PC-3 (cell line): ENCODE data around the gene FARS2. TPM values are rescaled to one million over a fixed set of nuclear protein-coding genes. Genes with fewer than 3 reads are reported as not detected.
"Not testable (repeated sequence)": the region's sequence is repeated elsewhere in the genome, so short reads cannot be mapped to it uniquely, and the experiment has no call there.

Experiments
- ATAC-seq: fragments of 200-7000 bp; cut with Tn5 transposase; 2 replicates; pipeline ENCODE4 v1.9.1; 2020; ENCODE audit warnings: mild to moderate bottlenecking, moderate library complexity
- BruUV-seq: library from RNA; stranded (reverse); fragments of 400-500 nt; replicated peaks from 2 replicates; lab custom pipeline; 2021; lab: Mats Ljungman, UMichigan
- CTCF ChIA-PET: fragments of 300-600 bp; sonication (Branson Sonifier 250); formaldehyde crosslinking; loops from one replicate; lab custom pipeline; 2022; ENCODE audit warnings: antibody characterized with exemption; lab: Charles Lee
- POLR2A ChIA-PET: fragments of 300-600 bp; sonication (Branson Sonifier 250); formaldehyde crosslinking; loops from one replicate; lab custom pipeline; 2022; ENCODE audit warnings: antibody characterized with exemption; ENCODE audit not compliant: unreplicated experiment; lab: Charles Lee
- DNase-seq: peaks from one replicate; pipeline ENCODE4 v3.0.0-alpha.2; 2015
- H2AFZ ChIP-seq: fragments of 300-600 bp; sonication (generic); 2 replicates; pipeline ENCODE4 v1.6.0; 2016; ENCODE audit warnings: antibody characterized with exemption, low read length
- H3F3A ChIP-seq: fragments of 300-600 bp; sonication (generic); one replicate; pipeline ENCODE4 v1.6.0; 2017; ENCODE audit warnings: antibody characterized with exemption, low read length, control low read depth, mild to moderate bottlenecking; ENCODE audit not compliant: unreplicated experiment
- H3K27ac ChIP-seq: fragments of 300-600 bp; sonication (generic); 2 replicates; pipeline ENCODE4 v1.5.1; 2016; ENCODE audit warnings: mild to moderate bottlenecking, low read length
- H3K27me3 ChIP-seq: fragments of 300-600 bp; sonication (generic); 2 replicates; pipeline ENCODE4 v1.6.1; 2016; ENCODE audit warnings: low read length, mixed read lengths
- H3K36me3 ChIP-seq: fragments of 300-600 bp; sonication (generic); 2 replicates; pipeline ENCODE4 v1.6.1; 2016; ENCODE audit warnings: low read depth, mixed run types, low read length, mixed read lengths
- H3K4me1 ChIP-seq: fragments of 300-600 bp; sonication (generic); 2 replicates; pipeline ENCODE4 v1.5.1; 2016; ENCODE audit warnings: low read length; ENCODE audit not compliant: insufficient read depth
- H3K4me2 ChIP-seq: fragments of 300-600 bp; sonication (generic); 2 replicates; pipeline ENCODE4 v1.6.0; 2016; ENCODE audit warnings: low read length
- H3K4me3 ChIP-seq: fragments of 300-600 bp; sonication (generic); 2 replicates; pipeline ENCODE4 v1.5.1; 2016; ENCODE audit warnings: mild to moderate bottlenecking, low read length, mixed read lengths
- H3K79me2 ChIP-seq: fragments of 300-600 bp; sonication (generic); 2 replicates; pipeline ENCODE4 v1.6.1; 2017; ENCODE audit warnings: low read length, mixed read lengths
- H3K9ac ChIP-seq: fragments of 300-600 bp; sonication (generic); 2 replicates; pipeline ENCODE4 v1.6.0; 2016; ENCODE audit warnings: mild to moderate bottlenecking, low read length
- H3K9me2 ChIP-seq: fragments of 300-600 bp; sonication (generic); replicated peaks from 2 replicates; pipeline ENCODE4 v1.6.1; 2016; ENCODE audit warnings: mixed run types, low read length, mixed read lengths
- H3K9me3 ChIP-seq: fragments of 300-600 bp; sonication (generic); 2 replicates; pipeline ENCODE4 v1.6.1; 2016; ENCODE audit warnings: low read length, mixed read lengths
- H4K20me1 ChIP-seq: fragments of 300-600 bp; sonication (generic); 2 replicates; pipeline ENCODE4 v1.6.1; 2016; ENCODE audit warnings: low read length, mixed read lengths
- EZH2 ChIP-seq: fragments of 300-600 bp; sonication (generic); IDR thresholded peaks from one replicate; pipeline ENCODE4 v1.6.1; 2017; ENCODE audit warnings: antibody characterized with exemption, mild to moderate bottlenecking, low read length; ENCODE audit not compliant: unreplicated experiment
- EZH2phosphoT487 ChIP-seq: fragments of 300-600 bp; sonication (generic); IDR thresholded peaks from 2 replicates; pipeline ENCODE4 v1.6.1; 2018; ENCODE audit warnings: mild to moderate bottlenecking, antibody characterized with exemption, low read length, borderline replicate concordance
- intact Hi-C: fragments of 100-400 bp; cut with micrococcal nuclease; formaldehyde crosslinking; loops from 2 replicates; pipeline ENCODE4 v1.9.0; 2023
- total RNA-seq: library from RNA; depleted of rRNA; stranded (reverse); fragments of >200 nt; gene quantifications from 2 replicates; pipeline ENCODE4 v1.2.3, GENCODE V29; 2014
- TF ChIP-seq, protein P1 (sequence below): fragments of 300-600 bp; sonication (generic); conservative IDR thresholded peaks from 2 replicates; pipeline ENCODE4 v1.5.1; 2017; ENCODE audit warnings: antibody characterized with exemption, low read depth, mild to moderate bottlenecking, low read length

FARS2 gene
- total RNA-seq, 1 experiment from 2014 or later = 23.0 TPM

DNA sequence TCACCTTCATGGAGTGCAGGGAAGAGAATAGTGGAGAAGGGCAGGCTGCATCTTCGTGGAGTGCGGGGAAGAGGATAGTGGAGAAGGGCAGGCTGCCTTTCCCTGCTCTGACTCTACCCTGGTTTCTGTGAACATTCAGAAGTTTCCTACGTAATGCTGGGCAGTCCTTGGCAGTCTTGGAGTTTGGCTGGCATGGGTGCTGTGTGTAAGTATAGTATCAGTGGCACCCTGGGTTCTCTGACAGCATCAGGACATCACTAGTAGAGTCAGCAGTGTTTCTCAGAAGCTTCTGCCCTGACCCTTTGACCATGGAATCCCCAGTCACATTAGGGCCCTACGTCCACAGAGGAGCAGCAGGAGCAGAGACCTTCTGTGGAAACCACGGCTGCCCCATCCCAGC is 392.5 kb downstream of the FARS2 start:
- Histone ChIP-seq H3K4me1 (no peaks in the 10 kb centered on the region), H4K20me1 (no peaks in the 10 kb centered on the region), H3K27me3 (no peaks in the 10 kb centered on the region), H3K9me2 (no peaks in the 10 kb centered on the region), H3F3A (no peaks in the 10 kb centered on the region), H3K36me3 (no peaks in the 10 kb centered on the region), H3K27ac (no peak overlapping the region), H3K4me2 (no peak overlapping the region), H3K4me3 (no peak overlapping the region), H2AFZ (no peak overlapping the region), H3K79me2 (no peaks in the 10 kb centered on the region), H3K9me3 (no peaks in the 10 kb centered on the region), H3K9ac (no peak overlapping the region)
- ChIA-PET CTCF (no interaction called here), POLR2A (no interaction called here)
- no peak for TF ChIP-seq EZH2phosphoT487
- TF ChIP-seq EZH2 = no peak
- TF ChIP-seq, protein P1, sequence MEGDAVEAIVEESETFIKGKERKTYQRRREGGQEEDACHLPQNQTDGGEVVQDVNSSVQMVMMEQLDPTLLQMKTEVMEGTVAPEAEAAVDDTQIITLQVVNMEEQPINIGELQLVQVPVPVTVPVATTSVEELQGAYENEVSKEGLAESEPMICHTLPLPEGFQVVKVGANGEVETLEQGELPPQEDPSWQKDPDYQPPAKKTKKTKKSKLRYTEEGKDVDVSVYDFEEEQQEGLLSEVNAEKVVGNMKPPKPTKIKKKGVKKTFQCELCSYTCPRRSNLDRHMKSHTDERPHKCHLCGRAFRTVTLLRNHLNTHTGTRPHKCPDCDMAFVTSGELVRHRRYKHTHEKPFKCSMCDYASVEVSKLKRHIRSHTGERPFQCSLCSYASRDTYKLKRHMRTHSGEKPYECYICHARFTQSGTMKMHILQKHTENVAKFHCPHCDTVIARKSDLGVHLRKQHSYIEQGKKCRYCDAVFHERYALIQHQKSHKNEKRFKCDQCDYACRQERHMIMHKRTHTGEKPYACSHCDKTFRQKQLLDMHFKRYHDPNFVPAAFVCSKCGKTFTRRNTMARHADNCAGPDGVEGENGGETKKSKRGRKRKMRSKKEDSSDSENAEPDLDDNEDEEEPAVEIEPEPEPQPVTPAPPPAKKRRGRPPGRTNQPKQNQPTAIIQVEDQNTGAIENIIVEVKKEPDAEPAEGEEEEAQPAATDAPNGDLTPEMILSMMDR = no peak
- no TSS peak for BruUV-seq
- ATAC-seq (no peak), DNase-seq (no peak)
- intact Hi-C loops = no loop called here

DNA sequence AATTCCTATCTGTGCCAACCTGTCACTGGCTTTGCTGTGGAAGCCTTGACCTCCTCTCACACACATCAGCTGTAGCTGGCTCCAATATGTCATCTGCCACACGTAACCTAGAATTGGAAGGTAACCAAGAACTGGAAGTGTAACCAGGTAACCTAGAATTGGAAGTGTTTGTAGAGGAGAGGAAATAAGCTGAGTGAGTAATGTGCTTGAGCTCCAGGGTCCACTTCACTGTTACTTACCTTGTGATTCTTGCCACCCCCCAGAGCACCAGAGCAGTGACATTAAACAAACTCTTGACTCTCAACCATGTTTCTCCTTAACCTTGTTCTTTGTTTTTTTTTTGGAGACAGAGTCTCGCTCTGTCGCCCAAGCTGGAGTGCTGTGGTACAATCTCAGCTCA is 394.9 kb downstream of the FARS2 start:
- H3F3A ChIP-seq = no peaks in the 10 kb centered on the region
- H3K9me2 ChIP-seq = no peaks in the 10 kb centered on the region
- DNase-seq = no peak
- no peak overlapping the region for H3K4me3 ChIP-seq
- TF ChIP-seq EZH2phosphoT487 (no peak), EZH2 (no peak)
- TF ChIP-seq, protein P1 = no peak
- H3K79me2 ChIP-seq = no peaks in the 10 kb centered on the region
- H4K20me1 ChIP-seq = no peaks in the 10 kb centered on the region
- no peaks in the 10 kb centered on the region for H3K36me3 ChIP-seq
- no peak overlapping the region for H2AFZ ChIP-seq
- H3K9me3 ChIP-seq = no peaks in the 10 kb centered on the region
- no peaks in the 10 kb centered on the region for H3K27me3 ChIP-seq
- H3K4me2 ChIP-seq = no peak overlapping the region
- no peaks in the 10 kb centered on the region for H3K4me1 ChIP-seq
- CTCF ChIA-PET = no interaction called here
- POLR2A ChIA-PET = interaction anchor here (0.6 kb wide), 1 partner anchor 235 kb away, joined by 4 read pairs; no protein-coding TSS in a partner anchor
- BruUV-seq = no TSS peak
- H3K9ac ChIP-seq = no peak overlapping the region
- H3K27ac ChIP-seq = no peak overlapping the region
- ATAC-seq = no peak
- intact Hi-C loops = no loop called here

DNA sequence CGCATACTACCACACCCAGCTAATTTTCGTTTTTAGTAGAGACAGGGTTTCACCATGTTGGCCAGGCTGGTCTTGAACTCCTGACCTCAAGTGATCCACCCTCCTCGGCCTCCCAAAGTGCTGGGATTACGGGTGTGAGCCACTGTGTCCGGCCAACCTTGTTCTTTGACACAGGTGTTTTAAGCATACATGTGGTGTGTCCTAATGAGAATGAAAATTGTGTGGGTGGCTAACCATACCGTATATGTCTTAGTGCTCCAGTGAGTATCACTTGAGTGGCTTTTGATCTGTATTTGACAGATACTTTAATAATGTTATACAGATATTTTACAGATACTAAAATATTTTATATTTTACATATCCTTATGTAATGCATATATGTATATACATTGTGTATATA is 395.4 kb downstream of the FARS2 start:
- DNase-seq, H3K9me3 ChIP-seq, H3K4me3 ChIP-seq, H3K9me2 ChIP-seq, BruUV-seq, H3K9ac ChIP-seq, ATAC-seq, CTCF ChIA-PET, H3F3A ChIP-seq, H3K27me3 ChIP-seq, H3K4me2 ChIP-seq, H3K79me2 ChIP-seq, H3K36me3 ChIP-seq, intact Hi-C loops, H3K4me1 ChIP-seq, H2AFZ ChIP-seq, H3K27ac ChIP-seq, H4K20me1 ChIP-seq: not testable (repeated sequence)
- POLR2A ChIA-PET = interaction anchor here (0.6 kb wide), 1 partner anchor 235 kb away, joined by 4 read pairs; no protein-coding TSS in a partner anchor
